HG03342 (cell line): ENCODE measurements around the gene DUSP8.

Experiments used
- ATAC-seq: cut with Tn5 transposase; IDR thresholded peaks from one replicate; pipeline ENCODE4 v1.9.1; 2021; ENCODE audit warnings: mild to moderate bottlenecking, moderate library complexity; ENCODE audit not compliant: unreplicated experiment

The DUSP8 gene

DNA sequence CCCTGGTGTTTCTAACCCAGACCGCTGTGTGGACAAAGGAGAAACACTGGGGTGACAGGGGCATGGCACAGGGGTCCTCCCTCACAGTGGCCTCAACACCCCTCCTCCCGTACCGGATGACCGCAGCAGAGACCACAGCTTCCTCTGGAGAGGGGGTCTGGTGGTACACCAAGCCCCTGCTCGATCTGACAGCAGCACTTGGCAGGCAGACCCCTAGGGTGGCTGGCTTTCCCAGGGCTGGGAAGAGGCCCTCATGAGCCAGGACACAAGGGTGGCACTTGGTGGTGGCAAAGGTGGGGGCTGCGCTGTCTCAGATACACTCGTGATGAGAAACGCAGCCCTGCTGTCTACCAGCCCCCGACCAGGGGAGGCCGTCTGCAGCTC lies 38.7 kb downstream of the DUSP8 start:
- no peak for ATAC-seq

DNA sequence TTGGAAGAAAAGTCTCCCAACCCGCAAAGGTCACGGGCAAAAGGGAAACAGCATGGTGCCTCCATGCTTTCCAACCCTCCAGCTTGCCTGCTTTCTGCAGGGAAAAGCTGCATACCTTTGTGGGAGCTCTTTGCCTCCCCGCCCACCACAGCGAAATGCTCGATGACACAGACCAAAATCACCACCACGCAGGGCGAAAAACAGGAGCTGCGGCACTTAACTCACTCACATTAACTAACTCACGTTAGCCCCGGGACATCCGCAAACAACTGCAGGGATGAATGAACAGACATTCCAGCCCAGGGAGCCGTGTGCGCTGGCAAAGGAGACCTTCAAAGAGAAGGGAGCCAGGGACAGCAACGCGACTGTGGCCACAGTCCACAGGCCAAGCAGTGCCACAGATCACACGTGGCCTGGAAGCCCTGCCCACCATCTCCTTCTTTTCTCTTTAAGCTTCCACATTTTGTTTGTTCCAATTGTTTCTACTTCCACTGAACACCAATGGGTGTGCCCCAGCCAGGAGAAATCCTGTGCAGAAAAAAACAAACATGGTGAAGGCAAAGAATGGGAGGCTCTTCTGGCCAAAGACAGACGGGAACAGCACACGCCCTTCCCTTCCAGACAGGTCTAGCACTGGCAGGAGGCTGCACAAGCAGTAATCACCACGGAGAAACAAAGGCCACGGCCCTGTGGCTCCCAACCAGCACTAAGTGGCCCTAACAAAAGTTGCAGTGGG lies 39.3 kb downstream of the DUSP8 start:
- no peak for ATAC-seq

DNA sequence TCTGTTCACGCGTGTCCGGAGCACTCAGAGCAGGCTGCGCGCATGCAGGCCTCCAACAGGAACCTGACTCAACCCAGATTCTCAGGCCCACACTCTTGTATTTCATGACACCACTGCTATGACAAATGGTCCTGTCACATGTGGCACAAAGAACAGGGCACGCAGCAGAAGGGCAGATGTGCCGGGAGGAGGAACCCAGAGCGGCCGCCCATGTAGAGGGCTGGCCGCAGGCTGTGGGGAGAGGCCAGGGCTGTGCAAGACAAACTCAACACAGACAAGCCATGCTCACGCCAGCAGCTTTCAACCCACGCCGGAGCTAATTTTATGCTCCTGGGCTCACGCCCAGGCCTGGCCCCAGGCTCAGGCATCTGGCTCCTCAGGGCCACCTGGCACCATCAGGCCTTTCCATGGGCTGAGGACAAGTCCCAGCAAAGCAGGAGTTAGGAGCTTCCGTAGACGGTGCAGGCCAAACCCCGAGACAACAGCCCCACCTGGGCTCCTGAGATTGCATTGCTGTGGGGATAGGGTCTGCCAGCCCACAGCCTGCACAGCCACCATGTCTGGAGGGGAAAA lies 40.0 kb downstream of the DUSP8 start:
- ATAC-seq = no peak

DNA sequence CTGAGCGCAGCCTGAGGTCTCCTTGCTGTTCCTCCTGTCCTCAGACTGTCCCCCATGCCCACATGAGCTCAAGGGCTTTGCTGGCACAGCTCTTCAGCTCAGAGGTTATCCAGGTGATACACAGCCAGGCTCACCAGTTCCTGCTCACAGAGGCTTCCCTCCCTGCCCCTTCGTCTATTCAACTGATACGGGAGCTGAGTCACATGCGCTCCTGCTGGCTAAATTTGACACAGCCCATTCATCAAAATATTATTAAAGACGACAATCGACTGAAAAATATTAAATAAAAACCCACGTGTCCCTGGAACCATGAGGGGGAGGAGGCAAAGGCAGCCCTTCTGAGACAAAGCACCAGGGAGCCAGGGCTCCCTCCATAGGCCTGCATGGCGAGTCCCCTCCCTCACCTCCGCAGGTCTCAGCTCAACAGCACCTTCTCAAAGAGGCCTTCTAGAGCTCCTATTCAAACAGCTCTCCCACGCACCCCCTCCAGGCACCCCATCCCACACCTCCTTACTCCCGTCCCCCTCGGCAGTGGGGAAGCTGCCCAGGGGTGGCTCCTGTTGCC lies 40.5 kb downstream of the DUSP8 start:
- ATAC-seq = no peak

DNA sequence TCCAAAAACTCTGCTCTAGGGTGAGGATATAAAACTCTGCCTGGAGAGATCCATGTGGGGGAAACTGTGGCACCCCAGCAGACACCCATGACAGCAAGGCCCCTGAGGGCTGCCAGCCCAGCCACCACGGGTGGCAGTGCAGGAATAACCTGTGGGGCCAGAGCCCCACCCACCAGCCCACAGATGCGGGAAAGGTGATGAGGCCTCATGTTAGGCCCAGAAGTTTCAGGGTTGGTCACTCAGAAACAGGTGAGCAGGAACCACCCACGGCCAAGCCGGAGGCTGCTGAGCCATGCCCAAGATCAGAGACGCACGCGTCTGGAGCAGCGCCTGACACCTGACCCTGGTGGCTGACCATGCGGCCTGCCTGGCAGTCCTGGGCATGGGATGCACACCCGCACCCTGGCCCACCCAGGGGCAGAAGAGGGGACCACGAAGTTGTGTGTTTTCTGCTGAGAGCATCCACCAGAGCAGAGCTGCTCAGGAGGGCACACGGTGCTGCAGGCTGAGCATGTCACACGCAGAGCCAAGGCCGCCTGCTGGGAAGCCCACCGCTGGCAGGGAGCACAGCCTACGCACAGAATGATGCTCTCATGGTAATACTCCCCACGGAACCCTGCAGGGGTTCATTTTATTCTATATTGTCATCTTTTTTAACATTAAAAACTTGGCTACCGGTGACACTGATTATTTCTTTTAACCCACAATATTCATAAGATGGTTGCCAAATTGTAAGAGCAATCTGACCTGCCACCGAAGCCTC lies 41.2 kb downstream of the DUSP8 start:
- no peak for ATAC-seq

DNA sequence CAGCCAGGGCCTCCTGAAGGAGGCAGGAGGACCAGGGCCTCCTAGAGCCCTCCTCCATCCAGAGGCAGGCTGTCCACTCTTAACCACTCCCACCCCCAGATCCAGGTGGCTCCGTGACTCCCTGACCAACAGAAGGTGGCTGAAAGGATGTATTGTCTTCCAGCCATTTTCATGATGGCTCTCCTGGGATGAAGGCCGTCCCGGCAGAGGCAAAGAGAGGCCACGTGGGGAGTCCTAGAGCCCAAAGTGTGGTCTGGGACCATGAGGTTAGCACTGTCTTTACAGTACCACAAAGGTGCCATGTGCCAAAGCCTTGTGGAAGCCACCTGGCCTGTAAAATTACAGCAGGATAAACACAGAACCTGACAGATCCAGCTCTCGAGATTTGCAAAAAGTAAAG lies 42.3 kb downstream of the DUSP8 start:
- no peak for ATAC-seq

DNA sequence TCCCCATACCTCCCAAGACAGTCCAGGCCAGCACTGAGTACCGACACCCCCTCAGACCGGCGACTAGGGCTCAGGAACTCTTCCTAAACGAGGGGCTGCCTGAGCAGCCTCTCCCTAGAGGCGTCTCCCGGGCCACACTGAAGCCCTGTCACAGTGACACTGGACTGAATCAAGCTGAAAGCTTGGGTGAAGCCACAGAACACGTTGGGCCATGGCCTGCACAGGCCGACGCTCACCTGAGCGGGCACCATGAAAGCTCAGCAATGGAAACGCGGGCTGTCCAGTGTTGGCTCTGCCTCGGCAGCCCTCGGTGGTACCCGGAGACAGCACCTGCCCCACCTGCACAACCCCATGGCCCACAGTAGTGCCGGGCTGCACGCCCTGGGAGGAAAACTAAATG lies 42.8 kb downstream of the DUSP8 start:
- ATAC-seq = no peak

DNA sequence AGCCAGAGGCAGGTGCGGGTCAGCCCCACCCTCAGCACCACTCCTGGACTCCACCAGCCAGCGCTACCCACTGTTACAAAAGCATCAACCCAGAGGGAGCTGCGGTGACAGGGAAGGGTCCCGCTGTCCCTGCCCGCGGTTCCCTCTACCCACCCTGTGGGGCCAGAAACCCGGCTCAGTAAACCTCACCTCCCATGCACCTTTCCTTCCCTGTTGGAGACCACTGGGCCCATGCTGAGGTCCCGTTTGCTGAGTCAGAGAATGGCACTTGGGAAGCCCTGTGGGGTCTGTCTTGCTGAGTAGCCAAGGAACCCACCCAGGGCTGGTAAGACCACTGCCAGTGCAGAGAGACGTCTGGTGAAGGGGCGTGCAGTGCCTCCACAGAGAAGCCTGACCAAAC lies 43.4 kb downstream of the DUSP8 start:
- no peak for ATAC-seq

DNA sequence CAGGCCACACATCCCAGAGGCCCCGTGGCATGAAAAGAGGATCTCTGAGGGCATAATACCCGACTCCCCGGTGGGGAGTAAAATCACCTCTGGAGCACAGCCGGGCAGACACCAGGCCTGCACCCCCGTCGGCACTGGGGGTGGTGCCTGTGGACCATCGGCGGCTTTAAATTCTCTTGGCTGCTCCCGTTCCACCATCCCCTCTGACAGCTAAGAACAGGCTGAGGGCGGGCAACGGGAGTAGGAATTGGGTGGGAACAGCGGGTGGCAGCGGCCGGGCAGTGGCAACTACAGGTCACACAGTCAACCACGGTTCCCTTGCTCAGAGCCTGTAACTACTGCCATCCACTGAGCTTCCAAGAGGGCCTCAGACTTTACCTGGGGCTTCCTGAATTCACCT lies 45.3 kb downstream of the DUSP8 start:
- no peak for ATAC-seq

DNA sequence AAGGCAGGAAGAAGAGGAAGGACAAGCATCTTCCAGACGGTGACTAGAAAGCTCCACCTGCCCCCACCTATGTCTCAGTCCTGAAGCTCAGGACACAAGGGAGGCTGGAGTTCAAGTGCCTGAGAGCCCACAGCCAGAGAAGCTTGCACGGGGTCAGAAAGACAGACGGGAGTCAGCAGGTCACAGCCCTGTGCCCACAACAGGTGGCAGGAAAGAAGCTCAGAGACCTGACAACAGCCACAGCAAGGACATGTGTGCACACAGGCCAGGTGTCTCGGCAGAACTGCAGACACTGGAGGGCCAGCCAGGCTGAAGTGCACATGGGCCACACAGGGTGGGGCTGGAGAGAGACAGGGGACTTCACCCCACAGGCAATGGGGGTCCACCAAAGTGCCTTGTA lies 48.3 kb downstream of the DUSP8 start:
- ATAC-seq = no peak

DNA sequence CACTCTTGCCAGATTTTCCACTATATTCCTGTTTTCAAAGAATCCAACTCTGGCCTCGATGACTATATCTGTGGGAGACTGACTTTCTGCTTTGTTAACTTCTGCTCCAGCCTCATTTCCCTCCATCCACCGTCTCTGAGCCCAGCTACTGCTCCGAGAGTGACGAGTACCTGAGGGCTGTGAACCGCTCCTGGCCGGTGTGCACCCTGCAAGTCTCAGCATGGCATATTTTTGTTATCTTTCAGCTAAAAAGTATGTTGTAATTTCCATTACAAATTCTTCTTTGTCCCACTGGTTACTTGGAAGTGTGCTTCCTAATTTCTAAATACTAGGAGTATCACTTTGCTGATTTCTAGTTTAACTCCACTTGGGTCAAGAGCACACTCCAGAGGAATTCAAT lies 49.0 kb downstream of the DUSP8 start:
- no peak for ATAC-seq

DNA sequence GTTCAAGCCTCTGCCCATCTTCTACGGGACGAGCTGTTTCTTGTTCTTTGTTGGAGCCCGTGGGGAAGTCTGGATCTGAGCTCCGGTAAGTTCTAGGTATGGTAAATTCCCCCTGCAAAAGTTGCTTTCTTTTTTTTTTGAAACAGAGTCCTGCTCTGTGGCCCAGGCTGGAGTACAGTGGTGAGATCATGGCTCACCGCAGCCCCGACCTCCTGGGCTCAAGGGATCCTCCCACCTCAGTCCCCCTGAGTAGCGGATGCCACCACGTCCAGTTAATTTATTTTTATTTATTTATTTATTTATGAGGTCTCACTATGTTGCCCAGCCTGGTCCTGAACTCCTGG lies 50.0 kb downstream of the DUSP8 start:
- ATAC-seq = peak; percentile 24

DNA sequence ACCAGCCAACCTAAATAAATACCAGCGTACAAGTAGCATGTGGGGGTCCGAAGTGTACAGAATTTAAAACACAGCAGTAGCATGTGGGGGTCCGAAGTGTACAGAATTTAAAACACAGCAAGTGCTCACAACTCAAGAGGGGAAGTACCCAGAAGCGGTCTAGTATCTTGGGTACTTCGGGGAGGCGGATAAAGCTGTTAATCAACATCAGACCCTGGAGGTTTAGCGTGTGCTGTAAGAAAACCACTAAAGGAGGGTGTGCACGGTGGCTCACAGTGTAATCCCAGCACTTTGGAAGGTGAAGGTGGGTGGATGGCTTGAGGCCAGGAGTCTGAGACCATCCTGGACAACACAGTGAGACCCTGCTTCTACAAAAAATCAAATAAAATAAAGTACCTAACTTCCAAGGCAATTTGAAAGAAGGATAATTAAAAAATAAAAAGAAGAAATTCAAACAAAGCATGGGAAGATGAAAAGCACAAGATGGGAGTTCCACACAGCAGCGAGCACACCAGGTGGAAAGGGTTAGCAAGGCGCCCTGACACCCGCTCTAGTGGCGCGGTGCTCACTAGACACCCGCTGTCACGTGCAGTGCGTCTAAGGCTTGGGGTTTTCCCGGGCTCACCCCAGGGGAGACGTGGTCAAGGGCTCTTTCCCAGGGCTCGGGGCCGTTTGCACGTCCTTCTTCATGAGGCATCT lies 50.5 kb downstream of the DUSP8 start:
- ATAC-seq = peak; percentile 81

DNA sequence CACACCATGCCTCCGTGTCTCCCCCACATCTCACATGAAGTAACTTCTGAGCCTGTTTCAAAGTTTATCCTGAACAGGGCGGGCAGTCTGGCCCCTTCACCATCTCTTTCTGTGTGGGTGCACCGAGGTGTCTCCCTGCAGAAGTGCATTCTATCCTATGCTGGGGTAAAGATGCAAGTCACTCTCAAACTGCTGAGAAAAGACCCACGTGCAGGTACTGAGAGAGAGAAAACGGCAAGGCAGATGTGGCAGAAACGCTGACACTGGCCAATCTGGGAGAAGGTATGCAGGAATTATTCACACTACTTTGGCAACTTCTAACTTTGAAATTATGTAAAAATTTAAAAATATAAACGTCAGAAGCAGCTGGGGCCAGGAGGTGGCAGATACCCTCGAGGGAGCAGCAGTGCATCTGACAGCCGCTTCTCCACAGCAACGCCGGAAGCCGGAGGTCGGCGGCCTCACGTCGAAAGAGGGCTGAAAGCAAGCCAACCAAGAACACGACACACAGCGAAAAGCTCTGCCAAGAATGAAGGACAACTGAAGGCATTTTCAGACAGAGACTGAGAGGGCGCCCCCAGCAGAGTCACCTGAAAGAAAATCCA lies 51.3 kb downstream of the DUSP8 start:
- ATAC-seq = no peak

DNA sequence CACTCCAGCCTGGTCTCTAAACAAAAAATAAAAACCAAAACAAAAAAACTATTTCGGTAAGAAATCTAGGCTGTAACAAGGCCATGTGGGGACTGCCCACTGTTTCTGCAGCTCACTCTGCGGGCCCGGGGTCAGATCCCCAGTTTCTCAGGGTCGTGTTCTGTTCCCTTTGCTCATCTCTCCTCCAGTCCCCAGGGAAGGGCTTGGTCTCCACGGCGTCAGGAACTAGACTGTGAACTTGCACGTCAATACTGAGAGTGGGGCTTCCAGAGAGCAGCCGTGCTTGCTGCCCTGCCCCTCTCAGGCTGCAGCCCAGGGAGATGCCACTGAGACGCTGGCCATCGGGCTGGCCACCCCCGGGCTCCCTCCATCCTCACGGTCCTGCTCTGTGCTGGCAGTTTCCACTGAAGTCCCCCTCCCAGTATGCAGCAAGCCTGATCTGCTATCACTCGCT lies 51.8 kb downstream of the DUSP8 start:
- ATAC-seq = no peak

DNA sequence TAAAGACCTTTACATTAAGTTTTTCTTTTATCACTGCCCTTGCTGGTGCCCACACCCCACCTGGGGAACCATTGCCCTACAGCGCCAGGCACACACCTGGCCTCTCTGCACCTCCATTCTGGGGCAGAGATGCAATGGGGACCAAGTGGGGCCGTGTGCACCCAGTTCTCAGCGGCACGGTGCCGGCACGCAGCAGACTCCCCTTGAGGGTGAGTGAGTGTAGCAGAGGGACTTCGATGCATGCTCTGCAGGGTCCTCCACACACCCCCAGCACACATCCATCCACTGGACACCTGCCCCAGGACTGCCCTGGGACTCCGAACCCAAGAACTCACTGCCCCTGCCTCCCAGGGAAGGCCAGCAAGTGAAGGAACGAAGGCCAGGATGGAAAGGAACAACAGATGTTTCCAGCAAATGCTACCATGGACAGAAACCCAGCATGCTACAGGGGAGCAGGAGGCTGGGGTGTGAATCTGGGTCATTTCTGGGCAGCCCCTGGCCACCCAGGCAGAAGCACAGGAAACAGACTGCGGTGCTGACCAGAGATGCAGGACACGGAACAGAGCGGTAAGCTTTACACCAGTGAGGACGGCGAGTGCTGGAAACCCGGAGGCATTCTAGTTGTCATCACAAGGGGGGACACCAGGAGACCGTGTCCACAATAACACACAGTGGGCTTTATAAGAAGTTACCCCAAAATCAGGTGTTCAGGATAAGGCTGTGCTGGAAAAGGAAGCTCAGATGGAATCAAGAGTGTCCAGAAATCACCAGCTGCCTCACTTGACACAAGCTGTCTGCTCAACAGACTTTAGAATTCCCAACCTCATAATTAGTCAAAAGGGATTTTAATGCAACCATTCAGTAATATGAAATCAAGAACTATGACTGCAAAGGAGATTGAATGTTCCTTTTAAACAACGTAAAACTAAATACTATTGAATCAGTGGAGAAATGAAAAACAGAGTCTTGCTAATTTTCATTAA lies 52.8 kb downstream of the DUSP8 start:
- no peak for ATAC-seq

DNA sequence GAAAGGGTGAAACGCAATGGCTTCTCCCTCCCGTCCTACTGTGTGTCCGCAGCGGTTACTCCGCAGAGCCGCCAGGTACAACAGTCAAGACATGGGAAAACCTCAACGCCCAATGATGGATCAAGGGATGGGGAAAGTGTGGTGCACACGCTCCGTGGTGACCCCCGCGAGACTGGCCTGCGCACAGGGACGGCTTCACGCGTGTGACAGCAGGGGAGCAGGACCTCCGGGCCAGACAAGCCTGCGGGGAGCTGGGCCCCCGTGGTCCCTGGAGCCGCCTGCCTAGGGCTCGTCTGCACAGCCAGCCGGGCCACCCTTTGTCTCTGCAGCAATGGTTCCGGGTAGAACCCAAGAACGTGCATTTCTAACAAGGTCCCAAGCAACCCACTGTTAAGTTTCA lies 53.8 kb downstream of the DUSP8 start:
- ATAC-seq = no peak

DNA sequence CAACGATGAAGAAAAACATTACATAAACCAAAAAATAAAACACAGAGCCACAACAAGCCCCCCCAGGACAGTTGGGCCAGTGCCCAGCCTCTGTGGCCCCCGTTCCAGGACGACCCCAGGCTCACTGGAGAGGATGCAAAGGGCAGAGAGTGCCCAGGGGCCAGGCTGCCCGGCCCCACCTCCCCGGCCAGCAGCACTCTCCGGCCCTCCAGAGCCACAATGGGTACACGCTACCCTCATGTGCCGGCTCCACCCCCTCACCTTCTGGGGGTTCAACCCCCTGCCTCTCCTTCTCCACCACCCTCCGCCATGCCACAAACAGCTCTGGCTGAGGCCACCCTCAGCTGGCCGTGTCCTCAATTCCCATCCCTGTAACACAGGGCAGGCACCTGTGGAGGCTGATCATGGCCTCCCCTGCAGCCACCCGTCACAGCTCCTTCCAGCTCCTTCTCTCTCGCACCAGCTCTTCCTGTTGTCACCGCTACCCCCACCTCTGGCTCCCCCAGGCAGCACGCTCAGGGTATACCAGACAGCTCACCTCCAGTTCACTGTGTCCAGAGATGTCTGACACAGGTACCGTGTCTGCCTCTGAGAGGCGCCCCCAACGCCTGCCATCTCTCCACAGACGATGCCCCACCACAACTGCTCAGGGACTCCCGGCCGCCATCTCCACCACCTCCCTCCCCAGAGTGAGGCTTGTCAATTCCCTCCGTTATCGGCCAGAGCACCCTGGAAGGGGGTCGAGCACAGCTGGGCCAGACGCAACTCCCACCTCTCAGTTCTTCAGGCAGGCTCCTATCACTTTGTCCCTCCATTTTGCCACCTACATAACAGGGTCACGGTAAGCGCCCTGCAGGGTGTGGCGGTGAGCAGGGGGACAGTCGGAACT lies 54.7 kb downstream of the DUSP8 start:
- ATAC-seq = no peak
